ENCODE results near the gene CHCHD5. TPM values are rescaled to one million over a fixed set of nuclear protein-coding genes. Genes with fewer than 3 reads are reported as not detected.

Gene CHCHD5
- total RNA-seq, 1 experiment from 2014 or later = 25.4 TPM

DNA sequence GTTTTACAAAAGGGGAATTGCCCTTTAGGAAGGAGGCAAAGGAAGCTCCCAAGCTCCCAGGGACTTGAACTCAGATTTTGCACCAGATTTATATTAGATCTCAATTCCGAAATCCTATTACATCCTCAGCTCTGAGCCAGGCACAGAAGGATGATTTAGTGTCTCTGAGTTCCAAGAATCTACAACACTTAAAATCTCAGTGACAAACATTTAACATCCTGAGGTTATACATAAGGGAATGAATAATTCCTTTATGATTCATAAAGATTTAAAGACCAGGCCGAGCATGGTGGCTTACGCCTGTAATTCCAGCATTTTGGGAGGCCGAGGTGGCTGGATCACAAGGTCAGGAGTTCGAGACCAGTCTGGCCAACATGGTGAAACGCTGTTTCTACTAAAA lies 44.8 kb downstream of the CHCHD5 start:
- H3K27ac ChIP-seq (ENCODE audit: low read length) = peak overlapping the region; percentile 94; the same call in 1 of the 2 replicates
- peaks cover 13% of the 10 kb centered on the region for H3F3A ChIP-seq (ENCODE audit: low read length, unreplicated experiment)
- no peak for DNase-seq
- no peaks in the 10 kb centered on the region for H3K36me3 ChIP-seq (ENCODE audit: low read depth, low read length)
- no peaks in the 10 kb centered on the region for H3K9me3 ChIP-seq (ENCODE audit: low read length)
- no TSS peak for BruUV-seq (replicated peaks)
- intact Hi-C loops (cut with micrococcal nuclease) = no loop called here
- H3K27me3 ChIP-seq (ENCODE audit: low read length) = no peaks in the 10 kb centered on the region
- no peak for ATAC-seq
- no peak overlapping the region for H3K4me3 ChIP-seq (ENCODE audit: low read length)
- POLR2A ChIA-PET (ENCODE audit: unreplicated experiment) = no interaction called here
- H3K9me2 ChIP-seq (replicated peaks; ENCODE audit: low read length) = no peaks in the 10 kb centered on the region
- H4K20me1 ChIP-seq (ENCODE audit: low read length) = no peaks in the 10 kb centered on the region
- H3K9ac ChIP-seq (ENCODE audit: low read length) = no peak overlapping the region
- CTCF ChIA-PET = no interaction called here
- H3K79me2 ChIP-seq (ENCODE audit: low read length) = peaks cover 9% of the 10 kb centered on the region; the same call in 1 of the 2 replicates
- H3K4me1 ChIP-seq (ENCODE audit: insufficient read depth, low read length) = peaks cover 73% of the 10 kb centered on the region
- H2AFZ ChIP-seq (ENCODE audit: low read length) = no peak overlapping the region
- TF ChIP-seq EZH2 (IDR thresholded peaks at IDR 0.05; ENCODE audit: low read length, unreplicated experiment) (no peak), EZH2phosphoT487 (IDR thresholded peaks at IDR 0.05; ENCODE audit: borderline replicate concordance, low read length) (no peak)
- TF ChIP-seq, protein P1, sequence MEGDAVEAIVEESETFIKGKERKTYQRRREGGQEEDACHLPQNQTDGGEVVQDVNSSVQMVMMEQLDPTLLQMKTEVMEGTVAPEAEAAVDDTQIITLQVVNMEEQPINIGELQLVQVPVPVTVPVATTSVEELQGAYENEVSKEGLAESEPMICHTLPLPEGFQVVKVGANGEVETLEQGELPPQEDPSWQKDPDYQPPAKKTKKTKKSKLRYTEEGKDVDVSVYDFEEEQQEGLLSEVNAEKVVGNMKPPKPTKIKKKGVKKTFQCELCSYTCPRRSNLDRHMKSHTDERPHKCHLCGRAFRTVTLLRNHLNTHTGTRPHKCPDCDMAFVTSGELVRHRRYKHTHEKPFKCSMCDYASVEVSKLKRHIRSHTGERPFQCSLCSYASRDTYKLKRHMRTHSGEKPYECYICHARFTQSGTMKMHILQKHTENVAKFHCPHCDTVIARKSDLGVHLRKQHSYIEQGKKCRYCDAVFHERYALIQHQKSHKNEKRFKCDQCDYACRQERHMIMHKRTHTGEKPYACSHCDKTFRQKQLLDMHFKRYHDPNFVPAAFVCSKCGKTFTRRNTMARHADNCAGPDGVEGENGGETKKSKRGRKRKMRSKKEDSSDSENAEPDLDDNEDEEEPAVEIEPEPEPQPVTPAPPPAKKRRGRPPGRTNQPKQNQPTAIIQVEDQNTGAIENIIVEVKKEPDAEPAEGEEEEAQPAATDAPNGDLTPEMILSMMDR (conservative IDR thresholded peaks at IDR 0.05; ENCODE audit: low read depth, low read length) = no peak
- H3K4me2 ChIP-seq (ENCODE audit: low read length) = 0 out of 2 replicates have a peak overlapping the region, but pooled peaks have one; percentile 2

DNA sequence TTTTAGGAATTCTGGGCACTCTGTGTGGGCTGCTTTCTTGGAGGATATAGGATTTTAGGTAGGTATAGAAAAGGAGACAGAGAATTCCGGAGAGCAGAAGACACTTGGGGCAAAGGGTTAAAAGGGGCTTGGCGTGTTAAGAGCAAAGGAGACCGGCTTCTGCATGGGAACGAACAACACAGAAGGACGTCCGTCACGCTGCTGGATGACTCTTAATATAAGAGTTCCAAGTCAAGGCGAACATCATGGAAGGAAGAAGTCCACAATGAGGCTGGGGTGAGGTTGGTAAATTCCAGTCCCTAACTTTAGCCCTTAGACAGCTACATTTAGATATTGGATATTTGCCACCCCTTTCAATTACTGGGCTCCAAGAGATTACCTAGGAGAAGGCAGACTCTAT lies 45.4 kb downstream of the CHCHD5 start:
- intact Hi-C loops (cut with micrococcal nuclease) = no loop called here

DNA sequence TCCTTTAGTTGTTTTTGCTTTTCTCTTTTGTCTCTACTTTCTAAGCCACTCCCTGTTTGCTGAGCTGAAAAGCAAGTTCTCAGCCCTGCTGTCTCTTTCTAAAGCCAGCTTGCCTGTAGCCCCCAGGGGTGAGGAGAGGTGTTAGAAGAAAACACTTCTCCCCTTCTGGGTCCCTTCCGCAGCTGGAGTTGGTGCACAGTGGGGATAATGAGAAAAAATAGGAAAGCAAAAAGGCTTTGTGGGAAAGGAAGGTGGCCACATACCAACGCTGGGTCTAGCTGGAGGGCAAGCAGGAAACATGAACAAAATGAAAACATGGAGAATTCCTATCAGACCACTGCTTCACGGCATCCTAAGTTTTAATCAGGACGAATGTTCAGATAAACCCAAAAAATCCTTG lies 45.9 kb downstream of the CHCHD5 start:
- Histone ChIP-seq H3K79me2 (ENCODE audit: low read length) (peaks cover 8% of the 10 kb centered on the region; the same call in 1 of the 2 replicates), H3K27ac (ENCODE audit: low read length) (no peak overlapping the region), H3K4me2 (ENCODE audit: low read length) (no peak overlapping the region), H3K9ac (ENCODE audit: low read length) (no peak overlapping the region), H3K4me3 (ENCODE audit: low read length) (no peak overlapping the region), H3F3A (ENCODE audit: low read length, unreplicated experiment) (peaks cover 9% of the 10 kb centered on the region), H3K4me1 (ENCODE audit: insufficient read depth, low read length) (peaks cover 63% of the 10 kb centered on the region), H3K9me2 (replicated peaks; ENCODE audit: low read length) (no peaks in the 10 kb centered on the region), H2AFZ (ENCODE audit: low read length) (0 out of 2 replicates have a peak overlapping the region, but pooled peaks have one; percentile 7), H3K27me3 (ENCODE audit: low read length) (no peaks in the 10 kb centered on the region), H3K9me3 (ENCODE audit: low read length) (no peaks in the 10 kb centered on the region), H4K20me1 (ENCODE audit: low read length) (no peaks in the 10 kb centered on the region), H3K36me3 (ENCODE audit: low read depth, low read length) (no peaks in the 10 kb centered on the region)
- DNase-seq (no peak), ATAC-seq (no peak)
- ChIA-PET CTCF (no interaction called here), POLR2A (ENCODE audit: unreplicated experiment) (no interaction called here)
- intact Hi-C loops (cut with micrococcal nuclease) = no loop called here
- no peak for TF ChIP-seq EZH2phosphoT487 (IDR thresholded peaks at IDR 0.05; ENCODE audit: borderline replicate concordance, low read length)
- BruUV-seq (replicated peaks) = no TSS peak

More for the DNA sequence above, 45.4 kb downstream of the CHCHD5 start:
- H3K79me2 ChIP-seq (ENCODE audit: low read length) = peaks cover 9% of the 10 kb centered on the region; the same call in 1 of the 2 replicates
- H3K27ac ChIP-seq (ENCODE audit: low read length) = no peak overlapping the region
- DNase-seq (no peak), ATAC-seq (no peak)
- no peak overlapping the region for H3K9ac ChIP-seq (ENCODE audit: low read length)
- H3K9me2 ChIP-seq (replicated peaks; ENCODE audit: low read length) = no peaks in the 10 kb centered on the region
- ChIA-PET CTCF (no interaction called here), POLR2A (ENCODE audit: unreplicated experiment) (no interaction called here)
- no peaks in the 10 kb centered on the region for H3K9me3 ChIP-seq (ENCODE audit: low read length)
- peaks cover 11% of the 10 kb centered on the region for H3F3A ChIP-seq (ENCODE audit: low read length, unreplicated experiment)
- H2AFZ ChIP-seq (ENCODE audit: low read length) = no peak overlapping the region
- H3K4me3 ChIP-seq (ENCODE audit: low read length) = no peak overlapping the region
- TF ChIP-seq, protein P1 (conservative IDR thresholded peaks at IDR 0.05; ENCODE audit: low read depth, low read length) = no peak
- no peak for TF ChIP-seq EZH2 (IDR thresholded peaks at IDR 0.05; ENCODE audit: low read length, unreplicated experiment)
- no peak for TF ChIP-seq EZH2phosphoT487 (IDR thresholded peaks at IDR 0.05; ENCODE audit: borderline replicate concordance, low read length)
- H4K20me1 ChIP-seq (ENCODE audit: low read length) = no peaks in the 10 kb centered on the region
- no peak overlapping the region for H3K4me2 ChIP-seq (ENCODE audit: low read length)
- BruUV-seq (replicated peaks) = no TSS peak
- H3K36me3 ChIP-seq (ENCODE audit: low read depth, low read length) = no peaks in the 10 kb centered on the region
- peaks cover 67% of the 10 kb centered on the region for H3K4me1 ChIP-seq (ENCODE audit: insufficient read depth, low read length)
- no peaks in the 10 kb centered on the region for H3K27me3 ChIP-seq (ENCODE audit: low read length)
